ENCODE data around the gene ARHGAP18.

Gene ARHGAP18

GRCh38 chr6:129698430-129698829 lies 11.5 kb downstream of the ARHGAP18 start:
- H3K27me3 ChIP-seq, result no peaks in the 10 kb centered on the region
- no peak overlapping the region for H3K27ac ChIP-seq
- H3K4me3 ChIP-seq (ENCODE audit: low read depth in 1 of 2, low read length in 1 of 2), result no peak overlapping the region
- H3K9me3 ChIP-seq, result no peaks in the 10 kb centered on the region
- TF ChIP-seq CTCF (IDR thresholded peaks at IDR 0.05), result no peak
- H3K36me3 ChIP-seq, result no peaks in the 10 kb centered on the region
- H3K4me1 ChIP-seq (ENCODE audit: control insufficient read depth in 1 of 2, insufficient read depth in 1 of 2, low read depth in 1 of 2, low read length in 1 of 2), result peaks cover 0 to 17% of the 10 kb centered on the region in 2 experiments

- H3K36me3 ChIP-seq, result no peaks in the 10 kb centered on the region
- H3K4me3 ChIP-seq (ENCODE audit: low read depth in 1 of 2, low read length in 1 of 2), result no peak overlapping the region
- no peaks in the 10 kb centered on the region for H3K9me3 ChIP-seq
- H3K27ac ChIP-seq, result no peak overlapping the region
- no peaks in the 10 kb centered on the region for H3K27me3 ChIP-seq
- peaks cover 0 to 24% of the 10 kb centered on the region in 2 experiments for H3K4me1 ChIP-seq (ENCODE audit: control insufficient read depth in 1 of 2, insufficient read depth in 1 of 2, low read depth in 1 of 2, low read length in 1 of 2)
- no peak for TF ChIP-seq CTCF (IDR thresholded peaks at IDR 0.05)
Observed at GRCh38 chr6:129697788-129698187, 12.2 kb downstream of the ARHGAP18 start.

- no peak for TF ChIP-seq CTCF (IDR thresholded peaks at IDR 0.05)
Observed at GRCh38 chr6:129696843-129697242, 13.1 kb downstream of the ARHGAP18 start.

GRCh38 chr6:129696028-129696418 lies 14.0 kb downstream of the ARHGAP18 start:
- no peaks in the 10 kb centered on the region for H3K9me3 ChIP-seq
- TF ChIP-seq CTCF (IDR thresholded peaks at IDR 0.05), result no peak
- peaks cover 17 to 37% of the 10 kb centered on the region in 2 experiments for H3K4me1 ChIP-seq (ENCODE audit: control insufficient read depth in 1 of 2, insufficient read depth in 1 of 2, low read depth in 1 of 2, low read length in 1 of 2)
- no peaks in the 10 kb centered on the region for H3K36me3 ChIP-seq
- H3K27me3 ChIP-seq, result no peaks in the 10 kb centered on the region
- no peak overlapping the region for H3K27ac ChIP-seq
- H3K4me3 ChIP-seq (ENCODE audit: low read depth in 1 of 2, low read length in 1 of 2), result no peak overlapping the region

More at GRCh38 chr6:129696843-129697242, 13.1 kb downstream of the ARHGAP18 start:
- Histone ChIP-seq H3K4me3 (ENCODE audit: low read depth in 1 of 2, low read length in 1 of 2) (no peak overlapping the region), H3K27me3 (no peaks in the 10 kb centered on the region), H3K27ac (no peak overlapping the region), H3K36me3 (no peaks in the 10 kb centered on the region), H3K9me3 (no peaks in the 10 kb centered on the region), H3K4me1 (ENCODE audit: control insufficient read depth in 1 of 2, insufficient read depth in 1 of 2, low read depth in 1 of 2, low read length in 1 of 2) (peaks cover 9 to 33% of the 10 kb centered on the region in 2 experiments)

GRCh38 chr6:129695373-129696027 lies 14.5 kb downstream of the ARHGAP18 start:
- Histone ChIP-seq H3K36me3 (no peaks in the 10 kb centered on the region), H3K4me3 (ENCODE audit: low read depth in 1 of 2, low read length in 1 of 2) (no peak overlapping the region), H3K9me3 (no peaks in the 10 kb centered on the region), H3K27me3 (no peaks in the 10 kb centered on the region), H3K4me1 (ENCODE audit: control insufficient read depth in 1 of 2, insufficient read depth in 1 of 2, low read depth in 1 of 2, low read length in 1 of 2) (peaks cover 20 to 41% of the 10 kb centered on the region in 2 experiments), H3K27ac (no peak overlapping the region)
- no peak for TF ChIP-seq CTCF (IDR thresholded peaks at IDR 0.05)
